HL-60 (cell line): Measurements from ENCODE around the gene NPAS2.

Experiments
- CTCF ChIP-seq: IDR thresholded peaks from one replicate; pipeline ENCODE4 v1.5.1; 2011; ENCODE audit warnings: low read length, control low read depth, inconsistent platforms; ENCODE audit not compliant: insufficient read depth
- POLR2AphosphoS5 ChIP-seq: IDR thresholded peaks from 2 replicates; pipeline ENCODE4 v1.6.1; 2012; ENCODE audit warnings: low read depth
- REST ChIP-seq: IDR thresholded peaks from 2 replicates; pipeline ENCODE4 v1.6.1; 2012; ENCODE audit warnings: low read depth; ENCODE audit not compliant: insufficient replicate concordance
- SPI1 ChIP-seq: IDR thresholded peaks from 2 replicates; pipeline ENCODE4 v1.6.1; 2012; ENCODE audit warnings: low read depth, mild to moderate bottlenecking, borderline replicate concordance

GRCh38 chr2:101025561-101025960, 205.6 kb downstream of the NPAS2 start:
- TF ChIP-seq REST: no peak
- TF ChIP-seq SPI1: no peak
- TF ChIP-seq CTCF: no peak
- no peak for TF ChIP-seq POLR2AphosphoS5
